A549 (cell line): Measurements from ENCODE around the gene AP5S1. TPM values are rescaled to one million over a fixed set of nuclear protein-coding genes. Genes with fewer than 3 reads are reported as not detected.
"Not testable (repeated sequence)": the region's sequence is repeated elsewhere in the genome, so short reads cannot be mapped to it uniquely, and the experiment has no call there.

Experiments
- ATAC-seq, 2 experiments: fragments of 200-7000 bp in 1 of 2; fragments of >200 bp in 1 of 2; cut with Nextera tagmentation in 1 of 2; cut with Tn5 transposase in 1 of 2; 3 replicates each; pipeline versions ENCODE4 v1.8.0 to v1.9.1; 2018 to 2020; ENCODE audit warnings: mild to moderate bottlenecking in 1 of 2, moderate library complexity in 1 of 2
- CTCF ChIA-PET: fragments of 300-600 bp; sonication (Branson Sonifier 250); formaldehyde crosslinking; extraction: SDS; loops from one replicate; lab custom pipeline; 2021; ENCODE audit warnings: antibody characterized with exemption, inconsistent platforms; lab: Yijun Ruan, JAX
- POLR2A ChIA-PET: fragments of 350-600 bp; formaldehyde crosslinking; extraction: SDS; loops from one replicate; lab custom pipeline; 2021; ENCODE audit warnings: antibody characterized with exemption, inconsistent platforms; lab: Yijun Ruan, JAX
- DNase-seq, 2 experiments: peaks; one replicate each; pipeline versions ENCODE4 v3.0.0 to v3.0.0-alpha.2; 2011 to 2016; ENCODE audit warnings: low read depth in 1 of 2, low spot score in 1 of 2
- FAIRE-seq: peaks from 2 replicates; lab custom pipeline; 2011; peaks lifted over from hg19 to GRCh38; lab: Jason Lieb, UNC
- H3K27ac ChIP-seq, 2 experiments: fragments of >200 bp; sonication (Bioruptor Twin); formaldehyde crosslinking; 3 replicates each; pipeline ENCODE4 v1.5.1; 2016 to 2017
- H3K4me1 ChIP-seq: fragments of >200 bp; sonication (Bioruptor Twin); formaldehyde crosslinking; 3 replicates; pipeline ENCODE4 v1.6.1; 2016
- H3K4me2 ChIP-seq: fragments of >200 bp; sonication (Bioruptor Twin); formaldehyde crosslinking; 3 replicates; pipeline ENCODE4 v1.6.1; 2016
- H3K4me3 ChIP-seq: fragments of >200 bp; sonication (Bioruptor Twin); formaldehyde crosslinking; 3 replicates; pipeline ENCODE4 v1.5.1; 2016
- H3K9me3 ChIP-seq: fragments of >200 bp; sonication (Bioruptor Twin); formaldehyde crosslinking; 3 replicates; pipeline ENCODE4 v1.6.1; 2016
- BHLHE40 ChIP-seq: IDR thresholded peaks from 2 replicates; pipeline ENCODE4 v1.6.1; 2012; ENCODE audit warnings: low read depth, low read length, inconsistent platforms
- EHF ChIP-seq: fragments of 250-450 bp; sonication (Bioruptor Pico); IDR thresholded peaks from 2 replicates; pipeline ENCODE4 v1.5.0; 2020; ENCODE audit warnings: mild to moderate bottlenecking
- EHMT2 ChIP-seq: fragments of 200-600 bp; sonication (generic); IDR thresholded peaks from 2 replicates; pipeline ENCODE4 v1.6.1; 2016; ENCODE audit warnings: antibody characterized with exemption, low read depth, mild to moderate bottlenecking, moderate library complexity
- FOXS1 ChIP-seq: fragments of 250-450 bp; sonication (Bioruptor Pico); IDR thresholded peaks from 2 replicates; pipeline ENCODE4 v1.5.0; 2020; ENCODE audit warnings: mild to moderate bottlenecking, moderate library complexity
- GATA3 ChIP-seq: IDR thresholded peaks from 2 replicates; pipeline ENCODE4 v1.6.1; 2012; ENCODE audit warnings: borderline replicate concordance
- HEYL ChIP-seq: fragments of 250-450 bp; sonication (Bioruptor Pico); IDR thresholded peaks from 2 replicates; pipeline ENCODE4 v1.8.0; 2021; ENCODE audit warnings: mild to moderate bottlenecking, moderate library complexity
- HOXB13 ChIP-seq: fragments of 250-450 bp; sonication (Bioruptor Pico); IDR thresholded peaks from 2 replicates; pipeline ENCODE4 v1.5.0; 2020; ENCODE audit warnings: low read depth, mild to moderate bottlenecking, moderate library complexity
- JUNB ChIP-seq: fragments of >200 bp; sonication (Bioruptor Twin); formaldehyde crosslinking; IDR thresholded peaks from 2 replicates; pipeline ENCODE4 v1.6.1; 2016
- KDM5A ChIP-seq: fragments of 200-600 bp; sonication (generic); IDR thresholded peaks from 2 replicates; pipeline ENCODE4 v1.6.1; 2016; ENCODE audit warnings: antibody characterized with exemption, mild to moderate bottlenecking
- NFE2L2 ChIP-seq: fragments of 150-350 bp; conservative IDR thresholded peaks from 2 replicates; pipeline ENCODE4 v1.6.1; 2014; ENCODE audit warnings: low read length
- NPAS2 ChIP-seq: fragments of 250-450 bp; sonication (Bioruptor Pico); IDR thresholded peaks from 2 replicates; pipeline ENCODE4 v1.8.0; 2022; ENCODE audit warnings: mild to moderate bottlenecking, moderate library complexity, borderline replicate concordance
- NR3C1 ChIP-seq: fragments of >200 bp; sonication (Bioruptor Twin); formaldehyde crosslinking; IDR thresholded peaks from 3 replicates; pipeline ENCODE4 v1.6.1; 2017
- POLR2A ChIP-seq: IDR thresholded peaks from 2 replicates; pipeline ENCODE4 v1.6.1; 2012; ENCODE audit warnings: mild to moderate bottlenecking, low read length
- POLR2AphosphoS2 ChIP-seq: conservative IDR thresholded peaks from 2 replicates; pipeline ENCODE4 v1.6.1; 2012; ENCODE audit warnings: low read length, improper control_type of control experiment, inconsistent platforms
- RFX5 ChIP-seq: fragments of 450-650 bp; IDR thresholded peaks from 2 replicates; pipeline ENCODE4 v1.7.1; 2014; ENCODE audit warnings: antibody characterized with exemption, mild to moderate bottlenecking, moderate library complexity
- RNF2 ChIP-seq: fragments of 200-600 bp; sonication (generic); IDR thresholded peaks from 2 replicates; pipeline ENCODE4 v1.6.1; 2016; ENCODE audit warnings: low read depth, mild to moderate bottlenecking, antibody characterized with exemption, moderate library complexity, borderline replicate concordance
- SMC3 ChIP-seq: fragments of >200 bp; sonication (Bioruptor Twin); formaldehyde crosslinking; IDR thresholded peaks from 3 replicates; pipeline ENCODE4 v1.6.1; 2018; ENCODE audit warnings: inconsistent platforms
- SREBF2 ChIP-seq: fragments of 450-650 bp; IDR thresholded peaks from 2 replicates; pipeline ENCODE4 v1.6.1; 2014; ENCODE audit warnings: mild to moderate bottlenecking, moderate library complexity
- WGBS: methylation state at CpG from one replicate; pipeline ENCODE4 v1.1.6; 2017; ENCODE audit errors: missing lambda C conversion rate; 5-methylcytosine and 5-hydroxymethylcytosine counted together
- polyA plus RNA-seq, 4 experiments: library from polyadenylated mRNA; depleted of rRNA in 3 of 4; stranded (reverse); fragments of >200 nt; fragmentation: RNase III in 1 of 4; extraction: RNeasy Plus Mini Kit Qiagen cat#74134 plus additional on column Dnase treatment in 1 of 4; gene quantifications; 2 replicates in 3 of 4; 3 replicates in 1 of 4; pipeline ENCODE4 v1.2.3, GENCODE V29; 2011 to 2017
- TF ChIP-seq, protein P1 (sequence below): fragments of >200 bp; sonication (Bioruptor Twin); formaldehyde crosslinking; IDR thresholded peaks from 3 replicates; pipeline ENCODE4 v1.6.1; 2016
- TF ChIP-seq, protein P2 (sequence below): fragments of 150-350 bp; IDR thresholded peaks from 2 replicates; pipeline ENCODE4 v1.6.1; 2014; ENCODE audit warnings: low read depth, mild to moderate bottlenecking, low read length
- TF ChIP-seq, protein P3 (sequence below): fragments of 250-450 bp; sonication (Bioruptor Pico); IDR thresholded peaks from 2 replicates; pipeline ENCODE4 v1.5.0; 2020; ENCODE audit warnings: low read depth, mild to moderate bottlenecking, moderate library complexity
- TF ChIP-seq, protein P4 (sequence below): IDR thresholded peaks from 2 replicates; pipeline ENCODE4 v1.6.1; 2012
- TF ChIP-seq, protein P5 (sequence below): fragments of >200 bp; sonication (Bioruptor Twin); formaldehyde crosslinking; IDR thresholded peaks from 2 replicates; pipeline ENCODE4 v1.6.1; 2016
- TF ChIP-seq, protein P6 (sequence below): fragments of 250-450 bp; sonication (Bioruptor Pico); IDR thresholded peaks from 2 replicates; pipeline ENCODE4 v1.5.0; 2021; ENCODE audit warnings: mild to moderate bottlenecking, moderate library complexity, borderline replicate concordance

AP5S1 gene
- polyA plus RNA-seq, 2 of the 4 experiments (the other 2 are of a cell fraction) = 10.2 to 19.9 TPM

DNA sequence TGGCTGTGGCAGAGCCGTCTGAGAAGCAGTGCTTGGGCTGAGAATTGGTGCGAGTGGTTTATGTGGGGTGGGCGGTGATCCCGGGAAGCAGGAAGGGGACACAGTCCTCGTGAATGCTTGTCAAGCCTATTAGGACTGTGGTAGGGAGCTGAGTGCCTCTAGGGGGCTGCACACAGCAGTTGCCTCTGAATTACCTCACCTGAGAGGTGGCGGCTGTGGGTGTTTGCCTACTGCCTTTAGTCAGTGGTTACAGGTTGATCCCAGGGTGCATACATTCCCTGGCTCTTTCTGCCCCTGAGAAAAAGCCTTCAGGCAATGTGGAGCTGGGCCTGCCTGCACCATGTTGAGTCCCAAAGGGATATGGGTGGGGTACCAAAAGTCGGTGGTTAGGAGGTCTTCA lies 5.2 kb downstream of the AP5S1 start:
- CTCF ChIA-PET = interaction anchor here (0.5 to 13.5 kb wide), 8 partner anchors 8 to 332 kb away, joined by 3 to 132 read pairs (median 4); no protein-coding TSS in a partner anchor
- Histone ChIP-seq H3K4me1 (peaks cover 6% of the 10 kb centered on the region), H3K4me3 (no peak overlapping the region), H3K4me2 (no peak overlapping the region), H3K27ac (no peak overlapping the region)
- POLR2A ChIA-PET = no interaction called here
- DNase-seq (no peak), ATAC-seq (0 out of 6 replicates have a peak, but pooled peaks of 1 of the 2 experiments have one; percentile 15), FAIRE-seq (no peak)
- TF ChIP-seq EHF (no peak), NR3C1 (no peak), HEYL (no peak), HOXB13 (CRISPR knock-in tag) (no peak), GATA3 (no peak), RFX5 (no peak), FOXS1 (no peak), POLR2A (no peak), BHLHE40 (no peak)
- TF ChIP-seq, protein P1, sequence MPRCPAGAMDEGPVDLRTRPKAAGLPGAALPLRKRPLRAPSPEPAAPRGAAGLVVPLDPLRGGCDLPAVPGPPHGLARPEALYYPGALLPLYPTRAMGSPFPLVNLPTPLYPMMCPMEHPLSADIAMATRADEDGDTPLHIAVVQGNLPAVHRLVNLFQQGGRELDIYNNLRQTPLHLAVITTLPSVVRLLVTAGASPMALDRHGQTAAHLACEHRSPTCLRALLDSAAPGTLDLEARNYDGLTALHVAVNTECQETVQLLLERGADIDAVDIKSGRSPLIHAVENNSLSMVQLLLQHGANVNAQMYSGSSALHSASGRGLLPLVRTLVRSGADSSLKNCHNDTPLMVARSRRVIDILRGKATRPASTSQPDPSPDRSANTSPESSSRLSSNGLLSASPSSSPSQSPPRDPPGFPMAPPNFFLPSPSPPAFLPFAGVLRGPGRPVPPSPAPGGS = no peak
- TF ChIP-seq, protein P2, sequence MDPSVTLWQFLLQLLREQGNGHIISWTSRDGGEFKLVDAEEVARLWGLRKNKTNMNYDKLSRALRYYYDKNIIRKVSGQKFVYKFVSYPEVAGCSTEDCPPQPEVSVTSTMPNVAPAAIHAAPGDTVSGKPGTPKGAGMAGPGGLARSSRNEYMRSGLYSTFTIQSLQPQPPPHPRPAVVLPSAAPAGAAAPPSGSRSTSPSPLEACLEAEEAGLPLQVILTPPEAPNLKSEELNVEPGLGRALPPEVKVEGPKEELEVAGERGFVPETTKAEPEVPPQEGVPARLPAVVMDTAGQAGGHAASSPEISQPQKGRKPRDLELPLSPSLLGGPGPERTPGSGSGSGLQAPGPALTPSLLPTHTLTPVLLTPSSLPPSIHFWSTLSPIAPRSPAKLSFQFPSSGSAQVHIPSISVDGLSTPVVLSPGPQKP = no peak
- TF ChIP-seq, protein P3, sequence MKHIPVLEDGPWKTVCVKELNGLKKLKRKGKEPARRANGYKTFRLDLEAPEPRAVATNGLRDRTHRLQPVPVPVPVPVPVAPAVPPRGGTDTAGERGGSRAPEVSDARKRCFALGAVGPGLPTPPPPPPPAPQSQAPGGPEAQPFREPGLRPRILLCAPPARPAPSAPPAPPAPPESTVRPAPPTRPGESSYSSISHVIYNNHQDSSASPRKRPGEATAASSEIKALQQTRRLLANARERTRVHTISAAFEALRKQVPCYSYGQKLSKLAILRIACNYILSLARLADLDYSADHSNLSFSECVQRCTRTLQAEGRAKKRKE (CRISPR knock-in tag) = no peak
- TF ChIP-seq, protein P4, sequence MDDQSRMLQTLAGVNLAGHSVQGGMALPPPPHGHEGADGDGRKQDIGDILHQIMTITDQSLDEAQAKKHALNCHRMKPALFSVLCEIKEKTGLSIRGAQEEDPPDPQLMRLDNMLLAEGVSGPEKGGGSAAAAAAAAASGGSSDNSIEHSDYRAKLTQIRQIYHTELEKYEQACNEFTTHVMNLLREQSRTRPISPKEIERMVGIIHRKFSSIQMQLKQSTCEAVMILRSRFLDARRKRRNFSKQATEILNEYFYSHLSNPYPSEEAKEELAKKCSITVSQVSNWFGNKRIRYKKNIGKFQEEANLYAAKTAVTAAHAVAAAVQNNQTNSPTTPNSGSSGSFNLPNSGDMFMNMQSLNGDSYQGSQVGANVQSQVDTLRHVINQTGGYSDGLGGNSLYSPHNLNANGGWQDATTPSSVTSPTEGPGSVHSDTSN = no peak
- TF ChIP-seq, all 56 proteins: peak for 0
- no peaks in the 10 kb centered on the region for H3K9me3 ChIP-seq
- WGBS = 85% methylated on average over 7 of the region's 7 CpGs

DNA sequence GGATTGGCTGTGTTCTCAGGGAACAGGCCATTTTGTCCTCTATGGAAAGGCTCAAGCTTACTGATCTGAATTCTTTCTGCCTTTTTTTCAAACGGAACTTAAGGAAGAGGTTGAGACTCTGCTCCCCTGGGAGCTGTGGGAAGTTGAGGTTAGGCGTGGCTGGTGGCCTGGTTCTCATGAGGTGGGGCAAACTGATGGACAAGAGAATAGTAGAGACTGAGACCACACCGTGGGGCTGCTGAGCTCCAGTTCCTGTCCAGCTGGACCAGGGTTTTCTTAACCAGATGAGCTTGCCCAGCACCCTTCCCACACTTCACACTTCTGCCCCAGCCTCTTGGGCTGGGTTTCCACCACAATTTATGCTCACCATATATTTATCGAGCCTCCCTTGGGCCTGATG lies 6.1 kb downstream of the AP5S1 start:
- WGBS = 72% methylated on average over 4 of the region's 4 CpGs
- Histone ChIP-seq H3K4me3 (no peak overlapping the region), H3K4me2 (no peak overlapping the region), H3K4me1 (peaks cover 3% of the 10 kb centered on the region), H3K27ac (no peak overlapping the region), H3K9me3 (no peaks in the 10 kb centered on the region)
- ChIA-PET CTCF (interaction anchor here (1.3 to 13.5 kb wide), 7 partner anchors 8 to 150 kb away, joined by 4 to 132 read pairs (median 5); no protein-coding TSS in a partner anchor), POLR2A (no interaction called here)
- FAIRE-seq (no peak), DNase-seq (no peak), ATAC-seq (no peak)
- TF ChIP-seq JUNB = no peak
- no peak for TF ChIP-seq RNF2
- TF ChIP-seq KDM5A = no peak
- no peak for TF ChIP-seq HEYL
- no peak for TF ChIP-seq SMC3
- no peak for TF ChIP-seq NFE2L2

DNA sequence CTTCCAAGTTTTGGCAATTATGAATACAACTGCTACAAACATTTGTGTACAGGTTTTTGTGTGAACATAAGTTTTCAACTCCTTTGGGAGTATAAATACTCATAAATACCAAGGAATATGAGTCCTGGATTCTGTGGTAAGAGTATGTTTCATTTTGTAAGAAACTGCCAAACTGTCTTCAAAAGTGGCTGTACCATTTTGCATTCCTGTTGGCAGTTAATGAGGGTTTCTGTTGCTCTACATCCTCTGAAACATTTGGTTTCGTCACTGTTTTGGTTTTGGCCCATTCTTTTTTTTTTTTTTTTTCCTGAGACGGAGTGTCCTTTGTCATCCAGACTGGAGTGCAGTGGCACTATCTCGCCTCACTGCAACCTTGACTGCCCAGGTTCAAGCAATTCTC lies 8.5 kb downstream of the AP5S1 start:
- ATAC-seq = no peak
- TF ChIP-seq, protein P5, sequence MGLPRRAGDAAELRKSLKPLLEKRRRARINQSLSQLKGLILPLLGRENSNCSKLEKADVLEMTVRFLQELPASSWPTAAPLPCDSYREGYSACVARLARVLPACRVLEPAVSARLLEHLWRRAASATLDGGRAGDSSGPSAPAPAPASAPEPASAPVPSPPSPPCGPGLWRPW = no peak
- TF ChIP-seq SREBF2 (no peak), EHMT2 (no peak), SMC3 (no peak), POLR2AphosphoS2 (no peak), EHF (no peak), NR3C1 (no peak), NPAS2 (CRISPR knock-in tag) (no peak), HOXB13 (CRISPR knock-in tag) (no peak)
- TF ChIP-seq, protein P1 = no peak
- TF ChIP-seq, protein P6, sequence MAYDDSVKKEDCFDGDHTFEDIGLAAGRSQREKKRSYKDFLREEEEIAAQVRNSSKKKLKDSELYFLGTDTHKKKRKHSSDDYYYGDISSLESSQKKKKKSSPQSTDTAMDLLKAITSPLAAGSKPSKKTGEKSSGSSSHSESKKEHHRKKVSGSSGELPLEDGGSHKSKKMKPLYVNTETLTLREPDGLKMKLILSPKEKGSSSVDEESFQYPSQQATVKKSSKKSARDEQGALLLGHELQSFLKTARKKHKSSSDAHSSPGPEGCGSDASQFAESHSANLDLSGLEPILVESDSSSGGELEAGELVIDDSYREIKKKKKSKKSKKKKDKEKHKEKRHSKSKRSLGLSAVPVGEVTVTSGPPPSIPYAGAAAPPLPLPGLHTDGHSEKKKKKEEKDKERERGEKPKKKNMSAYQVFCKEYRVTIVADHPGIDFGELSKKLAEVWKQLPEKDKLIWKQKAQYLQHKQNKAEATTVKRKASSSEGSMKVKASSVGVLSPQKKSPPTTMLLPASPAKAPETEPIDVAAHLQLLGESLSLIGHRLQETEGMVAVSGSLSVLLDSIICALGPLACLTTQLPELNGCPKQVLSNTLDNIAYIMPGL (CRISPR knock-in tag) = no peak
- TF ChIP-seq, all 56 proteins: peak for 0
- Histone ChIP-seq H3K4me1 (no peaks in the 10 kb centered on the region), H3K9me3 (no peaks in the 10 kb centered on the region), H3K27ac (no peak overlapping the region), H3K4me3 (no peak overlapping the region), H3K4me2 (no peak overlapping the region)
- no peak for FAIRE-seq
- ChIA-PET POLR2A (no interaction called here), CTCF (interaction anchor here (1.3 to 13.6 kb wide), 4 partner anchors 7 to 34 kb away, joined by 3 to 128 read pairs (median 8); partner anchors contain the start of gene AP5S1)
- DNase-seq = no peak
- WGBS = 93% methylated on average over 3 of the region's 3 CpGs

DNA sequence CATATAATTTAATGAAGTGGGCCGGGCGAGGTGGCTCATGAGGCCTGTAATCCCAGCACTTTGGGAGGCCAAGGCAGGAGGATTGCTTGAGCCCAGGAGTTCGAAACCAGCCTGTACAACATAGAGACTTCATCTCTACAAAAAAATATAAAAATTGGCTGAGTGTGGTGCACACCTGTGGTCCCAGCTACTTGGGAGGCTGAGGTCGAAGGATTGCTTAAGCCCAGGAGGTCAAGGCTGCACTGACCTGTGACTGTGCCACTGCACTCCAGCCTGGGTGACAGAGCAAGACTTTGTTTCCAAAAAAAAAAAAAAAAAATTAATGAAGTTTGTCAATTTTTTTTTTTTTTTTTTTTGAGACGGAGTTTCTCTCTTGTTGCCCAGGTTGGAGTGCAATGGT lies 9.5 kb downstream of the AP5S1 start:
- FAIRE-seq, H3K4me3 ChIP-seq, H3K27ac ChIP-seq, ATAC-seq, DNase-seq, H3K4me2 ChIP-seq, H3K4me1 ChIP-seq, H3K9me3 ChIP-seq: not testable (repeated sequence)
- 93% methylated on average over 5 of the region's 5 CpGs for WGBS
- POLR2A ChIA-PET = interaction anchor here (0.6 to 0.7 kb wide), 2 partner anchors 9 to 247 kb away, joined by 3 to 6 read pairs; no protein-coding TSS in a partner anchor
- CTCF ChIA-PET = interaction anchor here (1.0 to 13.6 kb wide), 7 partner anchors 9 to 44 kb away, joined by 3 to 128 read pairs (median 5); partner anchors contain the start of genes AP5S1 and CENPB
